Measurements from ENCODE around the gene FOXJ3. TPM values are rescaled to one million over a fixed set of nuclear protein-coding genes. Genes with fewer than 3 reads are reported as not detected.

FOXJ3 gene
- total RNA-seq, 3 donors from 2014 or later = 52.6 to 82.7 (median 57.7) TPM

GRCh38 chr1:42155362-42155761 is 179.7 kb downstream of the FOXJ3 start:
- Histone ChIP-seq H3K9me3 (peaks cover 0 to 2% of the 10 kb centered on the region in 2 donors), H3K36me3 (no peaks in the 10 kb centered on the region), H3K4me3 (no peak overlapping the region), H3K27me3 (no peaks in the 10 kb centered on the region), H3K27ac (no peak overlapping the region), H3K4me1 (no peaks in the 10 kb centered on the region)
- TF ChIP-seq POLR2AphosphoS5 (IDR thresholded peaks at IDR 0.05) = no peak
- no peak for TF ChIP-seq POLR2A (IDR thresholded peaks at IDR 0.05)
- no peak for TF ChIP-seq CTCF (IDR thresholded peaks at IDR 0.05)
- intact Hi-C loops (cut with DNase I; ENCODE audit: low total_unique reads) = no loop called here
- DNase-seq (ENCODE audit: low spot score in 2 of 2) = no peak

DNA sequence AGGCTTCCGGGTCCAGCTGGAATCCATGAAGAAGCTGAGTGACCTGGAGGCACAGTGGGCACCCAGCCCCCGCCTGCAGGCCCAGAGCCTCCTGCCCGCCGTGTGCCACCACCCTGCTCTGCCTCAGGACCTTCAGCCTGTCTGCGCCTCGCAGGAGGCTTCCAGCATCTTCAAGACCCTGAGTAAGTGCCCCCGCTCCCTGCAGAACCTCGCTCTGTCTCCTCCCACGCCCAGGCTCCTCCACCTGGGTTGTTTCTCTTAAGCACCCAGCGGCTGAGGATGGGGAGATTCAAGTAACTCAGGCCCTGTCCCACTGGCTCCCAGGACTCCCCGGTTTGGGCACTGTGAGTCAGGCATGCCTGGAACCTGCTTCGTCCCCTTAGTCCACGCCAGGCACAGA is 180.3 kb downstream of the FOXJ3 start:
- intact Hi-C loops (cut with DNase I; ENCODE audit: low total_unique reads) = no loop called here
- DNase-seq (ENCODE audit: low spot score in 2 of 2) = no peak
- TF ChIP-seq CTCF (IDR thresholded peaks at IDR 0.05) = no peak
- TF ChIP-seq POLR2AphosphoS5 (IDR thresholded peaks at IDR 0.05) = no peak
- no peak for TF ChIP-seq POLR2A (IDR thresholded peaks at IDR 0.05)

DNA sequence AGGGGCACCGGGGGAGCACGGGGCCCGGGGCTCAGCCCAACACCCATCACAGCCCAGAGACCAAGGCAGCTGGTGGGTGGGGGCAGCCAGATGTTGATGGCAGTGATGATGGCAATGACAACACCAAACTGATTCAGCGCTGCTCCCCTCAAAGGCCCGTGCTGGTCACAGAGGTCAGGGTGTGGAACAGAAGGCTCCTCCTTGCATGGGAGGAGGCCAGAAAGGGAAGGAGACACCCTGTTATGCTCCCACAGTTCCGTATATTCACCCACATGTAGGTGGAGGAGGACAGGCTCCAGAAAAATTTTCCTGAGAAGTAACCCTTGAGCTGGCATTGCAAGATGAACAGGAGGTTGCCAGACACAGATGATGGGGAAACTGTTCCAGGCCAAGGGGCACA is 181.4 kb downstream of the FOXJ3 start:
- H3K4me1 ChIP-seq = no peaks in the 10 kb centered on the region
- H3K27me3 ChIP-seq = no peaks in the 10 kb centered on the region
- no peaks in the 10 kb centered on the region for H3K9me3 ChIP-seq
- no peak for DNase-seq (ENCODE audit: low spot score in 2 of 2)
- no peaks in the 10 kb centered on the region for H3K36me3 ChIP-seq
- TF ChIP-seq POLR2AphosphoS5 (IDR thresholded peaks at IDR 0.05) = no peak
- no peak for TF ChIP-seq CTCF (IDR thresholded peaks at IDR 0.05)
- TF ChIP-seq POLR2A (IDR thresholded peaks at IDR 0.05) = no peak
- intact Hi-C loops (cut with DNase I; ENCODE audit: low total_unique reads) = no loop called here
- no peak overlapping the region for H3K4me3 ChIP-seq
- no peak overlapping the region for H3K27ac ChIP-seq

More for the DNA sequence above, 180.3 kb downstream of the FOXJ3 start:
- no peaks in the 10 kb centered on the region for H3K36me3 ChIP-seq
- no peaks in the 10 kb centered on the region for H3K4me1 ChIP-seq
- H3K27me3 ChIP-seq = no peaks in the 10 kb centered on the region
- no peak overlapping the region for H3K27ac ChIP-seq
- H3K9me3 ChIP-seq = no peaks in the 10 kb centered on the region
- H3K4me3 ChIP-seq = no peak overlapping the region

- Histone ChIP-seq H3K36me3 (no peaks in the 10 kb centered on the region), H3K27me3 (no peaks in the 10 kb centered on the region), H3K4me1 (no peaks in the 10 kb centered on the region), H3K4me3 (no peak within 1 kb of the TSS), H3K27ac (peak within 1 kb of the TSS in 1 of 2 donors; percentile 65), H3K9me3 (no peaks in the 10 kb centered on the region)
- intact Hi-C loops (cut with DNase I; ENCODE audit: low total_unique reads) = no loop called here
- DNase-seq (ENCODE audit: low spot score in 2 of 2) = no peak
- TF ChIP-seq CTCF (IDR thresholded peaks at IDR 0.05) = no peak
- TF ChIP-seq POLR2AphosphoS5 (IDR thresholded peaks at IDR 0.05) = no peak
- TF ChIP-seq POLR2A (IDR thresholded peaks at IDR 0.05) = no peak
These were observed 182.0 kb downstream of the FOXJ3 start, which contains the start of gene GUCA2B for GRCh38 chr1:42152907-42153600. GUCA2B (plus strand) TSS chr1:42153410; CDS start chr1:42153451, 41 bp downstream.

DNA sequence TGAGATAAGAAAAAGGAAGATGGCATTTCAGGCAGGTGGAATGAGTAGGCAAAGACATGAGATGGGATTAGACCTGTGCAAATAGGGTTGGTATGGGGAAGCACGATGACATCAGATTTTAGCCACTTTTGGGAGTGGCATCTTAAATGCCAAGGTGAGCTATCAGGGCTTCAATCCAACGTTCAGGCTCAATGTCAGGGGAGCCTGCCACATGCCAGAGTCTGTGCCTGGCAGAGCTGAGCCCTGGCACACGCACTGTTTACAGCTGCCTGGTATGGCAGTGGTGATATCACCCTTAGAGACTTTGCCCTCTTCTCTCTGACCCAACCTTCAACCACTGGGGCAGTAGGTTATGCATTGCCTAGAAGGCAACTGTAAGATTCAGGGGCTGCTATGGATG is 182.9 kb downstream of the FOXJ3 start:
- no peak for TF ChIP-seq CTCF (IDR thresholded peaks at IDR 0.05)
- TF ChIP-seq POLR2AphosphoS5 (IDR thresholded peaks at IDR 0.05) = peak in 1 of 3 donors; percentile 25
- H3K27ac ChIP-seq = peak overlapping the region in 1 of 2 donors; percentile 65
- intact Hi-C loops (cut with DNase I; ENCODE audit: low total_unique reads) = no loop called here
- peak in 1 of 2 donors; percentile 51 for DNase-seq (ENCODE audit: low spot score in 2 of 2)
- H3K4me1 ChIP-seq = peaks cover 0 to under 1% of the 10 kb centered on the region in 2 donors
- H3K4me3 ChIP-seq = no peak overlapping the region
- H3K9me3 ChIP-seq = no peaks in the 10 kb centered on the region
- H3K27me3 ChIP-seq = no peaks in the 10 kb centered on the region
- no peaks in the 10 kb centered on the region for H3K36me3 ChIP-seq

Measured in breast epithelium (tissue), 4 donors.